Transverse colon (tissue), 3 donors: Measurements from ENCODE around the gene PLD3.

Experiments used
- CTCF ChIP-seq, 5 experiments: fragments of 200-600 bp in 3 of 5; fragments of 450-650 bp in 2 of 5; sonication (generic) in 3 of 5; IDR thresholded peaks; 1 replicate in 2 of 5; 2 replicates in 3 of 5; pipeline ENCODE4 v1.5.1; 2016 to 2017; ENCODE audit warnings: antibody characterized with exemption in 5 of 5, inconsistent platforms in 3 of 5, mild to moderate bottlenecking in 2 of 5, moderate library complexity in 1 of 5
- POLR2A ChIP-seq: fragments of 450-650 bp; IDR thresholded peaks from one replicate; pipeline ENCODE4 v1.6.1; 2016; ENCODE audit warnings: antibody characterized with exemption, mild to moderate bottlenecking, moderate library complexity

DNA sequence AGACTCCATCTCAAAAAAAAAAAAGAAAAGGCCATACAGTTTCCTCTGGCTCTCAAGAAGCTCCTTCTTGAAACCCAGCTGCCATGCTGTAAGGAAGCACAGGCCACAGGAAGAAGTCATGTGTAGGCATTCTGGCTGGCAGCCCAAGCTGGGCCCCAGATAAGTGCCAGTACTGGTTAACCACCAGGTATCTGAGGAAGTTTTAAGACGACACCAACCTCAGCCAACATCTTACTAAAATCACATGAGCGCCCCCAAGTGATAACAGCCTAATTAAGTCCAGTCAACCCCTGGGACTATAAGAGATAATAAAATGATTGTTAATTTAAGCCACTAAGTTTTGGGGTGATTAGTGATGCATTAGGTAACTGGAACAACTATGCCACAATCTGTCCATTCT is 36.0 kb upstream of the PLD3 start:
- TF ChIP-seq CTCF (IDR thresholded peaks at IDR 0.05) (no peak), POLR2A (no peak)
